Brain pericyte (primary cell): Measurements from ENCODE around the gene LHCGR.
"Not testable (repeated sequence)": the region's sequence is repeated elsewhere in the genome, so short reads cannot be mapped to it uniquely, and the experiment has no call there.

Experiments
- DNase-seq: peaks from one replicate; pipeline ENCODE4 v3.0.0-alpha.2; 2012; ENCODE audit warnings: low read depth, low spot score

Gene LHCGR

DNA sequence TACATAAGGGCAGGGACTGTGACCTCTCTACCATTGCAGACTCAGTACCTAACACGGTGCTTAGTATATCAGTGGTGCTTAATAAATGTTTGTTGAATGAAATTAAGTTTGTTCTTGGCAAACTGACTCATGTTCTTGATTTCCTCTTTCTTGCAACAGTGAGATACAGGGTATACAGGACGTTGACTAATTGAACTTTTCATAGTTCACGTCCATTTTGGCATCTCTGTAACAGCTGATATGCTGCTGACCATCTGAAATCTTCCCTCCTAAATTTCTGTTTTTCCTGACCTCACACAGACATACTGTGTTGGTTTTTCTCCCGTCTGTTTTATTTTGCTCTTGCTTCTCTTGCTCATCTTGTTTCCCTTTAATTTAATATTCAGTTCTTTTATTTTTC lies 44.2 kb downstream of the LHCGR start:
- no peak for DNase-seq

DNA sequence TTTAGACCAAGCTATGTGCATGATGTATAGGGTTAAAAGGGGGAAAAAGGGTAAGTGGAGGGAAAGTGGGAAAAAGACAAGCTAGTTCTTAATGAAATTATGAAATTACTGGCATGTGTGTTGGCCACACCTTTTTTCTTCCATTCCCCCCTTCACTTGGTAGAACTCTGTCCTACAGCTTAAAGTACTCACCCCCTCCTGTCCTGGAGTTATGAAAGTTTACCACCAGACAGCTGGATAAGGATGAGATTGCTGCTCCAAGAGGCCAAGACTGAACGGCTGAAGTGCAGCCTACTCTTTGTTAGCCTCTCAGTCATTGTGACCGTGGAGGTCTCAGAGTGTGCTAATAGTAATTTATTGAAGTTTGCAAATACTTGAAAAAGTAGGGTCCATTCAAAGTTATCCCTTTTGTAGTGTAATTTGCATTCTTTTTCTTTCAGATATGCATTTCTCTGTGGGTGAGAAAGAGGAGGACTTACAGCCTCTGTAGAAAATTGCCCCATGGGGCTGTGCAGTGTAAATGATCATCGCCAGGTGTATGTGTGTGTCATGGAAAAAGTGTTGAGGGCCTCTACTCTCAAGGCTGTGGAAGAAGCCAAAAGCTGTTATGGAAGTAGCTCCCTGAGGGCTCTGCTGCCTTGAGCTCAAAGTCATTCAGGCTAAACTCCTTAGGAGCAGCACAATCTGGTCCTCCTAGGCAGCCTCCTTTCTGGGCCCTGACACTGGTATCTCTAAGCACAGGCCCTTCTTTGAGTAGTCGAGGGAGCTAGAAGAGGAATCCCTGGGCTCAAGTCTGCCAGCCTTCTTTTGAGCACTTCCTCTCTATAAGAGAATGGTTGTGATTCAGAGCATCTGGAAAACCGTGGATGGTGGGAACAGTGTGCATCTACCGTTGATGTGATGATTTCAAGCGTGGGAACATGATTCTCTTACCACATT lies 46.2 kb downstream of the LHCGR start:
- DNase-seq = no peak

DNA sequence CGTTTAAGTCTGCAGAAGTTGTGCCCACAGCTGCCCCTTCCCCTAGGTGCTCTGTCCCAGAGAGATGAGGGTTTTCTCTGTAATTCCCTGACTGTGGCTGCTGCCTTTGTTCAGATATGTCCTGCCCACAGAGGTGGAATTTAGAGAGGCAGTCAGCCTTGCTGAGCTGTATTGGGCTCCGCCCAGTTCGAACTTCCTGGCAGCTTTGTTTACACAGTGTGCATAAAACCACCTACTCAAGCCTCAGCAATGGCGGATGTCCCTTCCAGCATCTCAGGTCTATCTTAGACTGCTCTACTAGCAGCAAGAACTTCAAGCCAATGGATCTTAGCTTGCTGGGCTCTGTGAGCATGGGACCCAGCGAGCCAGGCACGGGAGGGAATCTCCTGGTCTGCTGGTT lies 48.1 kb downstream of the LHCGR start:
- no peak for DNase-seq

DNA sequence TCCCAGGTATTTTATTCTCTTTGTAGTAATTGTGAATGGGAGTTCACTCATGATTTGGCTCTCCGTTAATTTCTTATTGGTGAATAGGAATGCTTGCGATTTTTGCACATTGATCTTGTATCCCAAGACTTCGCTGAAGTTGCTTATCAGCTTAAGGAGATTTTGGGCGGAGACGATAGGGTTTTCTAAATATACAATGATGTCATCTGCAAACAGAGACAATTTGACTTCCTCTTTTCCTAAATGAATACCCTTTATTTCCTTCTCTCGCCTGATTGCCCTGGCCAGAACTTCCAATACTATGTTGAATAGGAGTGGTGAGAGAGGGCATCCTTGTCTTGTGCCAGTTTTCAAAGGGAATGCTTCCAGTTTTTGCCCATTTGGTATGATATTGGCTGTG lies 51.9 kb downstream of the LHCGR start:
- DNase-seq = not testable (repeated sequence)

DNA sequence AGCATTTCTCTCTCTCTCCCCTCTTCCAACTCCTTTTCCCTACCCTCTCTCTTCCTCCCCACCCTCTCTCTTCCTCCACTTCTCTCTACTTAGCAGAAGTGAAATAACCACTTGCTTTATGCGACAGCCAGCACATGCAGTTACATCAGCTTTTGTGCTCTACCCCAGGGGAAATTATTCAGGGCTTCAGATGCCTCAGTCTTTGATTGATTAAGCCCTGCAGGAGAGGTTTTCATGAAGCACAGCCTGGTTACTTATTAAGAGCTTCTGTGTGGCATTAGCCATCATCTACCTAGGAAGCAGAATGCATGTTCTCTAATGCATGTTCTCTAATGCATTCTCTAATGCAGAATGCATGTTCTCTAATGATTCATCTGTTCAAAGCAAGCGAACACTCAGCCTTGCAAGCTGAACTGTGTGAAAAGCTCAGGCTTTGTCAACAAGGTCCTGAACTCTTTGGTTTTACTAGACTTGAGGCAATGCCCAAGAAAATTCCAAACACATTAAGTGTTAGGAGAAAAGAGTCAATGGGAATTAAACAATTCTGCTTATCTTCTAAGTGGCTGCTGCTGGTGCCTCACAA lies 56.1 kb downstream of the LHCGR start:
- no peak for DNase-seq

DNA sequence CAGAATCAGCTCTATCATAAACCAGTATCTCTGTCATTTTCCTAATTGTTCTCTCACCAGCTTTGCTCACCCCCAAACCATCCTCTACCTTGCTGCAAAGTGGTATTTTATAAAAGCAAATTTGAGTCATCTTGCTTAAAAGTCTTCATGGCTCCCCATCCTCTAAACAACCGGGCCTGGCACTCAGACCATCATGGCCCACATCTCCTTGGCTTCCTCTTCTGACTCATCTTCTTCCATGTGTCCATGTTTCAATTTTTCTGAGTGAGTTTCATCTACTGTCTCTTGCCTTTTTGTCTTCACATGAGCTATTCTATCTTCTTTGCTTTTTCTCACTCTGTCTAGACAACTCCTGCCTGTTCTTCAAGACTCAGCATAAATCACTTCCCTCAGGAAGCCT lies 58.6 kb downstream of the LHCGR start:
- DNase-seq = no peak

DNA sequence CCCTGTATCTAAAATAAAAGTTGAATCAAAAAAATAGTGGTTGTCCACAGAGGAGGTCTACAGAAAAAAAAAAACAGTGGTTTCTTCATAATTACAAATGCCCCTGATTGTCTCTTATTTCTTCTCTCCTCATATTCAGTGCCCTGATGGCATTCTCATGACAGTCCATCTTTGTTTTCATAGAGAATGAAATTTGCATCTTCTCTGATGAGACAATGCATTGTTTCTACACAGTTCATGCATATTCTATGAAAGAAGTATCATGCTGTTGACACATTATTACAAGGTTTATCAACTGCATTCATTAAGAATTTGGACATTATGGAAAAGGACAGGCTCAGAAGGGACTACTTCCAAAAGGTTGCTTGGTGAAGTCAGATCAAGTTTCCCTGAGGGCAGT lies 59.5 kb downstream of the LHCGR start:
- no peak for DNase-seq

DNA sequence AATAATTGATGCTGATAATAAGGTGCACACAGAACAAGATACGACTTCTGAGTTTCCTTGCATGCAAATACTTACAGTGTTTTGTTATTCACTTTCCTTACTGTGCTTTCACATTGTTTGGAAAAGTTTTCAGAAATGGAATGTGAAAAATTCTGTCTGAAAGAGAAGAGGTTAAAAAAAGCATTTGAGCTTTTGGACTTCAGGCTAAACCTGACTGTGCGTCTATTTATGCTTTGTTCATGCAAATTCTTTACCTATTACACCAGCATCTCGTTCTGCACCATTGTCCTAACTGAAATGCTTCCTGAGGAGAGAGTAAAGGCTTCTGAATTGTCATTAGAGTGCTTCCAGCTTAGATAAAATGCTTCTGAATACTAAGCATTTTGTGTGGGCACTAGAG lies 61.4 kb downstream of the LHCGR start:
- no peak for DNase-seq

DNA sequence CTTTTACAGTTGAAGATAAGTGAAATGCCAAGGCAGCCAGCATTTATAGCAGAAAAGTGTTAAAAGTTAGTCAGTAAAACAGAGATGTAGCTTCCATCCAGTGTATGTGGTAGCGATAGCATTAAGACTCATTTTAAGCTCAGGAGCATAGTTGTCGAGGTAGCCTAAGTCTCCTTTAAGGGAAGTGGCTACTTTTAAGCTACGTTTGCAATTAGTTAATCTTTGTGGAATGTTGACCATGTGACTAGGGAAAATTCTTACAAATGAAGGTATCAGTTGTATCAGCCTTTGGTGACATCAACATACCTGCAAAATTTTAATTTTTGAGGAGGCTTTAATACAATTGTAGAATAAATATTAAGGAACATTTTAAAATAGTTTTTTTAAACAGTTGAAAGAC lies 61.9 kb downstream of the LHCGR start:
- DNase-seq = no peak

DNA sequence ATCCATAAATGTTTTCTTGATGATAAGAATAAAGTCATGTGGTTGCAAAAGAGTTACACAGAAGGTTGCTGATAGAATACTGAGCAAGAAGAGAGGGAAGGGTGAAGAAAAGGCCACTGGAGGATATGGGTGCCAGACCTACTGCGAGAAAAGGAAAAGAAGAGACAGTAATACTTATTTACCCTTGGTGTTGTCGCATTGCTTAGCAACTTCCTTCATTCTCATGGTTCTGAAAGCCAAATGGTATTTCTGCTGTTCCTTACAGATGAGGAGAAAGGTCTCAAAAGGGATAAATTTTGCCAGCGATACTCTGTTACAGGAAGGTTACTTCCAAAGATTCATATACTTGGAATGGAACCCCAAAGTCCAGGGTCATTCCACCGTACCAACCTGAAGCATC lies 62.5 kb downstream of the LHCGR start:
- no peak for DNase-seq

DNA sequence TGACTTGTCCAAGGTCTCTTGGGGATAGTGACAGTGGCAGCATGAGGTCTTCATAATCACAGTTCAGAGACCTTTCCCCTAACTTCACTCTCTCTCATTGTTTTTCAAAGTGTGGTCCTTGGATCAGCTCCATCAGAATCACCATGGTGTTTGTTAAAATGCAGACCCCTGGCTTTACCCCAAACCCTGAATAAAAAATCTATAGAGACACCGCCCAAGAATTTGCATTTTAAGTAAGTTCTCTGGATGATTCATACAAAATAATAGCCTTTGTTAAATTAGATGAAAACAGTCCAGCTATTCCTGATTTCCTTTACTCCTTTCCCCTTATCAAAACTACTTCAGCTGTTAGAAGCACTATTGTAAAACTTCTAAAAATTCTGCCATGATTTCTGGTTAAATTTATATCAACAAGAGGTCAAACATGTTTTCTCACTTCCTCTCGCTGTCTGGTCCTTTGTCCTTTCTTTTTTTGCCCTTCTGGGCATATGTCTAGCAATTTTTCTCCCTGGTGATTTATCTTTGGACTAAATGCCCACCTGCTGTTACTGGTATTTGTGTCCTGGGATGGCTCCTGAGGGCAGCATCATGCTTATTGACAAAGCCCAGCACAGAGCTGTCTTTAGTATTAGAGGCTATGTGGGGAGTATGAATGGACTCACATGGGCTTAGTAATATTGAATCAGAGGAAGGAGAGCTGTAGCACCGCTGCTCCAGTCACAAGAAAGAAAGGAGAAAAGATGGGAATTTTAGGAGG lies 63.4 kb downstream of the LHCGR start:
- DNase-seq = no peak

DNA sequence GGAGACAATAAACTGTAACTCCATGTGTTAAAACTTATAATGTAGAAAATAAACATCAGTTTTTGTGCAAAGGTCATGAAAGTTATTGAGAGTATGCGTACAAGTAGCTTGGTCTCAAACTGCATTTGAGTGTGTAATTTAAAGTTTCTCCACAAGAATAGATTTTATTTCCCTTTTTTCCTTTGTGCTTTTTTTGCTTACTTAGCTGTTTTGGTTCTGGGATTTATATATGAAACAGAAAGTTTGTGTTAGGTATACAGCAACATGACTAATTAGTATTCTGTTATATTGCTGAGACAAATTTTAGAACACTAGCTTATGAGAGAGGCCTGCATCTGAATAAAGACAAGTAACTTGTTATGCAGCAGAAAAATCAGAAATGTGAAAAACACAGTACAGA lies 70.4 kb downstream of the LHCGR start:
- DNase-seq = no peak

DNA sequence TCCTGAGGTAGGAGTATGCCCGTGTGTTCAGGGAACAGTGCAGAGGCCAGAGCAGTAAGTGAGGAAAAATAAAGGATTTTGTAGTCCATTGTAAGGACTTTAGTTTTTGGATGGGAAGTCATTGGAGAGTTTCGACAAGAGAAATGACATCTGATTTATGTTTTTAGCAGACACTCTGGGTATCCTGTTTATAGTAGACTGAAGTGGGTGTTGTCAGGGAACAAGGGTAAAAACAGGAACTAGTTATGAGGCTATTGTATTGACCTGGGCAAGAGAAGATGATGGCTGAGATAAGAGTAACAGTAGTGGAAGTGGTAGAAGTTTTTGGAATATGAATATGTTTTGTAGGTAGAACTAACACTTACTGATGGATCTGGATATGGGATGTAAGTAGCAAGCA lies 78.1 kb downstream of the LHCGR start:
- DNase-seq = no peak

DNA sequence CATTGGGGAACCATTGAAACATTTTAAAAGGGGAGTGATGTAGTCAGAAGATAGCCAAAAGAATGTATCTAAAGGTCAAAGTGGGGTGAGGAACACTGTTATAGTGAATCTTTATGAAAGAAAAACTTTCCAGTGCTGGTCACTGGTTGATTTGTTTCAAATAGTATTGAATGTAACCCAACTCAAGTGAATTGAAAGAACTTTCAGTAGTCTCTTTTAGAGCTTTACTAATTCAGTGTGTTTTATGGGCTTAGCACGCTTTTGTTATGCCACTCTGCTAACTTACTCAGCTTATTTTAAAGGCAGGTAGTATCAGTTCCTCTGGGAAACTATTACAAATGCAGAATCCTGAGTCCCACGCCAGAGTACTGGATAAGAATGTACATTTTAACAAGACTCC lies 80.6 kb downstream of the LHCGR start:
- DNase-seq = no peak

DNA sequence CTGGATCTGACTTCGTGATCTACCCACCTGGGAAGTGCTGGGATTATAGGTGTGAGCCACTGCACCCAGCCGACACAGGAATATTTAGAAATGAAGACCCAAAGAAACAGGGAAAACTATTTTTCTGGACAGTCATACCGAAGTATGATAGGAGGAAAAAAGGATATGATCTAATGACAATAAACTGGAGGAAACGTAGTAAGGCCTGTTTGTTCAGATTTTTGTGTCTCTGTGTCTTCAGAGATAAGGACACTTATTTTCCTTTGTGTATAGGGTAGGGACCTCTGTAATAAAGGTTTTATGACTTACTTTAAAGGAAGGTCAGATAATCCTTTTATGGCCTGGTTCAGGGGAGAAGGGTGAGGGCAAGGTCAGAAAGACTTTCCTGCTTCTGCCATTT lies 81.9 kb downstream of the LHCGR start:
- DNase-seq = no peak

DNA sequence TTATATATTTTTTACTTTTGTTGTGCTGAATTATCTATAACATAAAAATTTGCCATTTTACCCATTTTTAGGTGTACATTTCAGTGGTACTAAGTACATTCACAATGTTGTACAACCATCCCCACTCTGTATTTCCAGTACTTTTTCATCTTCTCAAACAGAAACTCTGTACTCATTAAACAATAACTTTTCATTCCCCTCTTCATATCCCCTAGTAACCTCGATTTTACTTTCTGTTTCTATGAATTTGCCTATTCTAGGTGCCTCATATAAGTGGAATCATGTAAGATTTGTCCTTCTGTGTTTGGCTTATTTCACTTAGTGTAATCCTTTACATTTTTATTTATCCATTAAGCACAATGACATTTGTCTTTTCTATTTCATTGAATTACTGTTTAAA lies 86.5 kb downstream of the LHCGR start:
- no peak for DNase-seq

DNA sequence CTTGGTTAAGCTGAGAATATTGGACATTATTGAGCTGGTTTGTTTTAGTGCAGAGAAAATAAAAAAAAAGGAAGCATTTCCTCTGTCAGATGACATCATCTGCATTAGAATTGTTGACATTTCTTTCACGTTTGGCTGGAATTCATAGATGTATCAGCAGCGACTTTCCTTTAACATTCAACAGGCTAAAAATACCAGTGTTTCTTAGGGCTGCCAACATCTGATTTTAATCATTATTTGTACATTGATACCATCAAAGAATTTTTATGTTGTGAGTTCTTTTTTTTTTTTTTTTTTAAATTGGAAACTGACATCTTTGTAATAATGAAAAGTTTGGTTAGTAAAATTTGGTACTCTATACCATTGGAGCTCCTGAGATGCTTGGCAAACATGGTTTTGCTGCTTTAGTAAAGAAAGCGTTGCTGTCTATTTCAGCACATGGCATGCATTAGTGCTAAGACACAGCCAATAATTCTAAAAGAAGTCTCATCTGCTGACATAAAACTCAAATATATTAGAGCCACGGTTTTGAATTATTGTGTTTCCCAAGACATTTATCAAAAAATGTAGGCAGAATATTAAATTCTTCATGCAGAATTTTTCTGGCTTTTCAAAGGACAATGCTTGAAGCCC lies 104.2 kb downstream of the LHCGR start:
- no peak for DNase-seq

DNA sequence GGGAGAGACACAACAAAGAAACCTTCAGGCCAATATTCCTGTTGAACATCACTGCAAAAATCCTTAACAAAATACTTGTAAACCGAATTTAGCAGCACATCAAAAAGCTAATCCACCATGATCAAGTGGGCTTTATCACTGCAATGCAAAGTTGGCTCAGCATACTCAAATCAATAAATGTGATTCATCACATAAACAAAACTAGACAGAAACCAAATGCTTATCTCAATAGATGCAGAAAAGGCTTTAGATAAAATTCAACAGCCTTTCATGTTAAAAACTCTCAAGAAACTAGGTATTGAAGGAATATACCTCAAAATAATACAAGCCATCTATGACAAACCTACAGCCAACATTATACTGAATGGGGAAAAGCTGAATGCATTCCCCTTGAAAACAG lies 117.3 kb downstream of the LHCGR start:
- no peak for DNase-seq
